Ovary (tissue), 9 donors: ENCODE measurements around the gene ABT1. TPM values are rescaled to one million over a fixed set of nuclear protein-coding genes. Genes with fewer than 3 reads are reported as not detected.

ENCODE experiments used
- DNase-seq, 5 donors: peaks; one replicate each; pipeline ENCODE4 v3.0.0-alpha.2; 2019 to 2020
- H3K27ac ChIP-seq, 2 donors: fragments of 200-600 bp; one replicate each; pipeline versions ENCODE4 v1.5.1 to v1.8.0; 2019 to 2022
- H3K27me3 ChIP-seq: fragments of 200-600 bp; one replicate; pipeline ENCODE4 v1.8.0; 2022
- H3K36me3 ChIP-seq: fragments of 200-600 bp; sonication (generic); one replicate; pipeline ENCODE4 v1.5.1; 2019
- H3K4me1 ChIP-seq: one replicate; pipeline ENCODE4 v1.8.1; 2013; ENCODE audit warnings: mild to moderate bottlenecking, moderate library complexity; ENCODE audit not compliant: insufficient read depth
- H3K4me3 ChIP-seq: fragments of 200-600 bp; sonication (generic); one replicate; pipeline ENCODE4 v1.5.1; 2017
- H3K9me3 ChIP-seq, 2 donors: fragments of 200-600 bp in 1 of 2; sonication (generic) in 1 of 2; one replicate each; pipeline versions ENCODE4 v1.5.1 to v1.8.1; 2013 to 2019; ENCODE audit warnings: mild to moderate bottlenecking in 1 of 2, moderate library complexity in 1 of 2
- CTCF ChIP-seq, 3 donors: fragments of 450-650 bp in 2 of 3; fragments of 200-600 bp in 1 of 3; IDR thresholded peaks; one replicate each; pipeline versions ENCODE4 v1.5.1 to v1.8.0; 2016 to 2022; ENCODE audit warnings: antibody characterized with exemption in 3 of 3, mild to moderate bottlenecking in 1 of 3
- EP300 ChIP-seq: sonication (generic); formaldehyde crosslinking; IDR thresholded peaks from one replicate; pipeline ENCODE4 v1.6.1; 2017; ENCODE audit warnings: antibody characterized with exemption
- POLR2A ChIP-seq: fragments of 450-650 bp; IDR thresholded peaks from one replicate; pipeline ENCODE4 v1.6.1; 2017; ENCODE audit warnings: antibody characterized with exemption, mild to moderate bottlenecking, moderate library complexity
- WGBS, 3 donors: extraction: QIAGEN DNeasy Blood & Tissue Kit in 1 of 3; methylation state at CpG; one replicate each; pipeline versions ENCODE4 v1.1.5 to v1.1.7; 2013 to 2017; 5-methylcytosine and 5-hydroxymethylcytosine counted together
- intact Hi-C, 4 donors: fragments of 100-400 bp; cut with DNase I; formaldehyde crosslinking; loops; one replicate each; pipeline versions ENCODE4 v1.11.0 to v1.15.1; 2022 to 2023
- polyA plus RNA-seq, 2 donors: library from polyadenylated mRNA; stranded (reverse); fragments of 200-250 nt in 1 of 2; fragments of 350-450 nt in 1 of 2; fragmentation: Illumina TruSeq in 1 of 2; extraction: RNeasy Lipid Tissue Mini Kit (QIAGEN cat#74804) in 1 of 2; gene quantifications; one replicate each; pipeline ENCODE4 v1.2.3, GENCODE V29; 2013 to 2014
- total RNA-seq, 7 donors: library from RNA; depleted of rRNA in 2 of 7; stranded (reverse); fragments of >200 nt in 2 of 7; fragmentation: NEBNext Ultra II Directional in 3 of 7; extraction: Animal tissue kit (Norgen Biotek cat#: 25700) in 3 of 7; gene quantifications; one replicate each; pipeline versions ENCODE4 v1.1.0 to v1.2.4, GENCODE V29; 2016 to 2023
- donor health status: DM: no; HTN: no; CAD: no; lungs with moderate emphysema.
- donor health status: DM: no; HTN: no; CAD: no.
- donor health status: Bipolar disorder and iron deficiency.
- donor health status: DM: yes; HTN: yes; CAD: no.
- donor health status: DM: no; HTN: no; CAD: no.
- donor health status: DM: yes; HTN: yes; CAD: no.

ABT1 gene
- total and polyA plus RNA-seq, 9 donors: 8.5 to 18.2 (median 15.5) TPM

DNA sequence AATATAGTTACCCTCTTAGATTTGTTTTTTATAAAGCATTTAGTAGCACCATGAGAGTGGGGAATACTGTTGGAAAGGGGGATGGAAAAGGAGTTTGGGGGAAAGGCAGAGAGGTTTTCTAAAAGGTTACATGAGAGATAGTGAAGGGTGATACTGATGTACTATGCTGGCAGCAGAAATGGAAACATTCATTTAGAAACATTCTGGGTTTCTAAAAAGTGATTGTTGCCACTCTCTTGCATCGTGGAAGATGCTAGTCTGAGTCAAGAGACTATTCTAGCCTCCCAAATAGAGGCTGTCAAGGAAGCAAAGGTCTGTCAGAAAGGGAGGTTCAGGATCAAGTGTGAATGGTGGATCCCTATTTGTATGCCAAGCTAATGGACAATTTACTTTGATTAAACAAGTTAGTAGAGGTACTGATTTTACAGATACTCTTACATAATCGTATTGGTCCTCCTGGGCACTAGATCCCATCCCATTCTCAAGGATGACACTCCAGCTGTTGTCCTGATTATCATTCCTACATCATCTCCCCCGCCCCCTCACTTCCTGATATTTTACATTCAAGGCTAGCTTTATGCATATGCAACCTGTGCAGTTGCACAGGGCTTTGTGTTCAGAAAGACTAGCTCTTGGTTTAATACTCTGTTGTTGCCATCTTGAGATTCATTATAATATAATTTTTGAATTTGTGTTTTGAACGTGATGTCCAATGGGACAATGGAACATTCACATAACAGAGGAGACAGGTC, 15.4 kb upstream of the ABT1 start:
- Histone ChIP-seq H3K4me3 (no peak overlapping the region), H3K4me1 (no peaks in the 10 kb centered on the region), H3K9me3 (no peaks in the 10 kb centered on the region), H3K27me3 (no peaks in the 10 kb centered on the region), H3K27ac (no peak overlapping the region), H3K36me3 (no peaks in the 10 kb centered on the region)
- 52 to 61% (median 57%) methylated on average over 4 of the region's 4 CpGs for WGBS, 3 donors
- intact Hi-C loops: no loop called here
- TF ChIP-seq POLR2A: no peak
- no peak for TF ChIP-seq EP300
- no peak for TF ChIP-seq CTCF (IDR thresholded peaks at IDR 0.05)
- DNase-seq: no peak

- 91 to 94% (median 92%) methylated on average over 21 of the region's 21 CpGs for WGBS, 3 donors
- Histone ChIP-seq H3K4me3 (no peak overlapping the region), H3K36me3 (no peaks in the 10 kb centered on the region), H3K4me1 (no peaks in the 10 kb centered on the region), H3K27ac (no peak overlapping the region), H3K27me3 (no peaks in the 10 kb centered on the region), H3K9me3 (no peaks in the 10 kb centered on the region)
- no peak for DNase-seq
- no peak for TF ChIP-seq CTCF (IDR thresholded peaks at IDR 0.05)
- TF ChIP-seq POLR2A: no peak
- no peak for TF ChIP-seq EP300
- intact Hi-C loops: no loop called here
These were observed 7.8 kb upstream of the ABT1 start for GRCh38 chr6:26588965-26589364.

GRCh38 chr6:26592649-26593048, 4.1 kb upstream of the ABT1 start:
- no peaks in the 10 kb centered on the region for H3K27me3 ChIP-seq
- no peaks in the 10 kb centered on the region for H3K36me3 ChIP-seq
- intact Hi-C loops: loop anchor here in 2 of 4 donors (10.0 kb wide), 2 partner anchors 248 to 418 kb away; no protein-coding TSS in a partner anchor
- TF ChIP-seq POLR2A: no peak
- no peak for TF ChIP-seq CTCF (IDR thresholded peaks at IDR 0.05)
- TF ChIP-seq EP300: no peak
- H3K9me3 ChIP-seq: no peaks in the 10 kb centered on the region
- no peak overlapping the region for H3K4me3 ChIP-seq
- DNase-seq: no peak
- peaks cover 2% of the 10 kb centered on the region for H3K4me1 ChIP-seq
- WGBS, 3 donors: 45 to 54% (median 51%) methylated on average over 4 of the region's 4 CpGs
- H3K27ac ChIP-seq: no peak overlapping the region

GRCh38 chr6:26593278-26594130, 3.2 kb upstream of the ABT1 start:
- Histone ChIP-seq H3K4me1 (peaks cover 4% of the 10 kb centered on the region), H3K27me3 (no peaks in the 10 kb centered on the region), H3K4me3 (no peak overlapping the region), H3K9me3 (no peaks in the 10 kb centered on the region), H3K36me3 (no peaks in the 10 kb centered on the region), H3K27ac (no peak overlapping the region)
- no peak for TF ChIP-seq POLR2A
- no peak for TF ChIP-seq EP300
- TF ChIP-seq CTCF (IDR thresholded peaks at IDR 0.05): no peak
- DNase-seq: no peak
- 28 to 47% (median 33%) methylated on average over 20 of the region's 20 CpGs for WGBS, 3 donors
- intact Hi-C loops: loop anchor here in 2 of 4 donors (10.0 kb wide), 2 partner anchors 249 to 419 kb away; no protein-coding TSS in a partner anchor
